HL-60 (cell line): ENCODE results near the gene PRDX4.

ENCODE experiments used
- GABPA ChIP-seq: IDR thresholded peaks from 2 replicates; pipeline ENCODE4 v1.6.1; 2012; ENCODE audit warnings: low read depth
- POLR2AphosphoS5 ChIP-seq: IDR thresholded peaks from 2 replicates; pipeline ENCODE4 v1.6.1; 2012; ENCODE audit warnings: low read depth
- TF ChIP-seq, protein P1 (sequence below): IDR thresholded peaks from one replicate; pipeline ENCODE4 v1.5.1; 2011; ENCODE audit warnings: low read length, control low read depth, inconsistent platforms; ENCODE audit not compliant: insufficient read depth
- TF ChIP-seq, protein P2 (sequence below): IDR thresholded peaks from 2 replicates; pipeline ENCODE4 v1.6.1; 2012; ENCODE audit warnings: low read depth; ENCODE audit not compliant: insufficient replicate concordance

- TF ChIP-seq, protein P1, sequence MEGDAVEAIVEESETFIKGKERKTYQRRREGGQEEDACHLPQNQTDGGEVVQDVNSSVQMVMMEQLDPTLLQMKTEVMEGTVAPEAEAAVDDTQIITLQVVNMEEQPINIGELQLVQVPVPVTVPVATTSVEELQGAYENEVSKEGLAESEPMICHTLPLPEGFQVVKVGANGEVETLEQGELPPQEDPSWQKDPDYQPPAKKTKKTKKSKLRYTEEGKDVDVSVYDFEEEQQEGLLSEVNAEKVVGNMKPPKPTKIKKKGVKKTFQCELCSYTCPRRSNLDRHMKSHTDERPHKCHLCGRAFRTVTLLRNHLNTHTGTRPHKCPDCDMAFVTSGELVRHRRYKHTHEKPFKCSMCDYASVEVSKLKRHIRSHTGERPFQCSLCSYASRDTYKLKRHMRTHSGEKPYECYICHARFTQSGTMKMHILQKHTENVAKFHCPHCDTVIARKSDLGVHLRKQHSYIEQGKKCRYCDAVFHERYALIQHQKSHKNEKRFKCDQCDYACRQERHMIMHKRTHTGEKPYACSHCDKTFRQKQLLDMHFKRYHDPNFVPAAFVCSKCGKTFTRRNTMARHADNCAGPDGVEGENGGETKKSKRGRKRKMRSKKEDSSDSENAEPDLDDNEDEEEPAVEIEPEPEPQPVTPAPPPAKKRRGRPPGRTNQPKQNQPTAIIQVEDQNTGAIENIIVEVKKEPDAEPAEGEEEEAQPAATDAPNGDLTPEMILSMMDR, result no peak
- TF ChIP-seq POLR2AphosphoS5 (no peak), GABPA (no peak)
- TF ChIP-seq, protein P2, sequence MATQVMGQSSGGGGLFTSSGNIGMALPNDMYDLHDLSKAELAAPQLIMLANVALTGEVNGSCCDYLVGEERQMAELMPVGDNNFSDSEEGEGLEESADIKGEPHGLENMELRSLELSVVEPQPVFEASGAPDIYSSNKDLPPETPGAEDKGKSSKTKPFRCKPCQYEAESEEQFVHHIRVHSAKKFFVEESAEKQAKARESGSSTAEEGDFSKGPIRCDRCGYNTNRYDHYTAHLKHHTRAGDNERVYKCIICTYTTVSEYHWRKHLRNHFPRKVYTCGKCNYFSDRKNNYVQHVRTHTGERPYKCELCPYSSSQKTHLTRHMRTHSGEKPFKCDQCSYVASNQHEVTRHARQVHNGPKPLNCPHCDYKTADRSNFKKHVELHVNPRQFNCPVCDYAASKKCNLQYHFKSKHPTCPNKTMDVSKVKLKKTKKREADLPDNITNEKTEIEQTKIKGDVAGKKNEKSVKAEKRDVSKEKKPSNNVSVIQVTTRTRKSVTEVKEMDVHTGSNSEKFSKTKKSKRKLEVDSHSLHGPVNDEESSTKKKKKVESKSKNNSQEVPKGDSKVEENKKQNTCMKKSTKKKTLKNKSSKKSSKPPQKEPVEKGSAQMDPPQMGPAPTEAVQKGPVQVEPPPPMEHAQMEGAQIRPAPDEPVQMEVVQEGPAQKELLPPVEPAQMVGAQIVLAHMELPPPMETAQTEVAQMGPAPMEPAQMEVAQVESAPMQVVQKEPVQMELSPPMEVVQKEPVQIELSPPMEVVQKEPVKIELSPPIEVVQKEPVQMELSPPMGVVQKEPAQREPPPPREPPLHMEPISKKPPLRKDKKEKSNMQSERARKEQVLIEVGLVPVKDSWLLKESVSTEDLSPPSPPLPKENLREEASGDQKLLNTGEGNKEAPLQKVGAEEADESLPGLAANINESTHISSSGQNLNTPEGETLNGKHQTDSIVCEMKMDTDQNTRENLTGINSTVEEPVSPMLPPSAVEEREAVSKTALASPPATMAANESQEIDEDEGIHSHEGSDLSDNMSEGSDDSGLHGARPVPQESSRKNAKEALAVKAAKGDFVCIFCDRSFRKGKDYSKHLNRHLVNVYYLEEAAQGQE, result no peak
Measured at GRCh38 chrX:23726191-23726590, 58.9 kb downstream of the PRDX4 start.
